ENCODE results near the gene ADO. TPM values are rescaled to one million over a fixed set of nuclear protein-coding genes. Genes with fewer than 3 reads are reported as not detected.

The ADO gene
- total RNA-seq, 1 experiment from 2014 or later, result 29.3 TPM

DNA sequence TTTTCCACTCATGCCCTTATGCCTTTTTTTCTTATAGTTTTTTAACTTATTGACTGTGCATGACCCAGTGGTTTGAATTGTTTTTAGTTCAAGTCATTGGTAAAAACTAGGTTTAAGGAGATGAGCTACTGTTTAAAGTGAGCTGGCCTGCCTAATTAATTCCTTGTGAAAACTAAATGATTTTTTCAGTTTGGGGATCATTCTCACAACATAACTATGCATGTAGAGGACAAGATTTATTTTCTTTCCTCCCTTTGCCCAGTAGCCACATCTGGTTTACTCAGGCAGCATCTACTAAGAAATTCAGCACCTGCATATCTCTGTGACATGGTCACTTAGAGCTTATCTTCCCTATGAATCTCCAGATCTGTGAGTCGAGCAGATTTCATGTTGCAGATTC lies 1.7 kb downstream of the ADO start:
- TF ChIP-seq JAZF1 (CRISPR knock-in tag; IDR thresholded peaks at IDR 0.05), result no peak
- TF ChIP-seq JUN (CRISPR knock-in tag; IDR thresholded peaks at IDR 0.05), result no peak
- TF ChIP-seq, protein P1, sequence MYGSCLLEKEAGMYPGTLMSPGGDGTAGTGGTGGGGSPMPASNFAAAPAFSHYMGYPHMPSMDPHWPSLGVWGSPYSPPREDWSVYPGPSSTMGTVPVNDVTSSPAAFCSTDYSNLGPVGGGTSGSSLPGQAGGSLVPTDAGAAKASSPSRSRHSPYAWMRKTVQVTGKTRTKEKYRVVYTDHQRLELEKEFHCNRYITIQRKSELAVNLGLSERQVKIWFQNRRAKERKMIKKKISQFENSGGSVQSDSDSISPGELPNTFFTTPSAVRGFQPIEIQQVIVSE (CRISPR knock-in tag; IDR thresholded peaks at IDR 0.05; ENCODE audit: borderline replicate concordance), result no peak
- TF ChIP-seq NR1H2 (CRISPR knock-in tag; IDR thresholded peaks at IDR 0.05), result no peak
- no peak for TF ChIP-seq FOXK1 (CRISPR knock-in tag; IDR thresholded peaks at IDR 0.05)
- TF ChIP-seq ZNF423 (CRISPR knock-in tag; IDR thresholded peaks at IDR 0.05), result no peak
- TF ChIP-seq, protein P2, sequence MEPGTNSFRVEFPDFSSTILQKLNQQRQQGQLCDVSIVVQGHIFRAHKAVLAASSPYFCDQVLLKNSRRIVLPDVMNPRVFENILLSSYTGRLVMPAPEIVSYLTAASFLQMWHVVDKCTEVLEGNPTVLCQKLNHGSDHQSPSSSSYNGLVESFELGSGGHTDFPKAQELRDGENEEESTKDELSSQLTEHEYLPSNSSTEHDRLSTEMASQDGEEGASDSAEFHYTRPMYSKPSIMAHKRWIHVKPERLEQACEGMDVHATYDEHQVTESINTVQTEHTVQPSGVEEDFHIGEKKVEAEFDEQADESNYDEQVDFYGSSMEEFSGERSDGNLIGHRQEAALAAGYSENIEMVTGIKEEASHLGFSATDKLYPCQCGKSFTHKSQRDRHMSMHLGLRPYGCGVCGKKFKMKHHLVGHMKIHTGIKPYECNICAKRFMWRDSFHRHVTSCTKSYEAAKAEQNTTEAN (CRISPR knock-in tag; IDR thresholded peaks at IDR 0.05), result no peak
- TF ChIP-seq, protein P3, sequence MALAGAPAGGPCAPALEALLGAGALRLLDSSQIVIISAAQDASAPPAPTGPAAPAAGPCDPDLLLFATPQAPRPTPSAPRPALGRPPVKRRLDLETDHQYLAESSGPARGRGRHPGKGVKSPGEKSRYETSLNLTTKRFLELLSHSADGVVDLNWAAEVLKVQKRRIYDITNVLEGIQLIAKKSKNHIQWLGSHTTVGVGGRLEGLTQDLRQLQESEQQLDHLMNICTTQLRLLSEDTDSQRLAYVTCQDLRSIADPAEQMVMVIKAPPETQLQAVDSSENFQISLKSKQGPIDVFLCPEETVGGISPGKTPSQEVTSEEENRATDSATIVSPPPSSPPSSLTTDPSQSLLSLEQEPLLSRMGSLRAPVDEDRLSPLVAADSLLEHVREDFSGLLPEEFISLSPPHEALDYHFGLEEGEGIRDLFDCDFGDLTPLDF (CRISPR knock-in tag; IDR thresholded peaks at IDR 0.05), result no peak
- TF ChIP-seq, protein P4, sequence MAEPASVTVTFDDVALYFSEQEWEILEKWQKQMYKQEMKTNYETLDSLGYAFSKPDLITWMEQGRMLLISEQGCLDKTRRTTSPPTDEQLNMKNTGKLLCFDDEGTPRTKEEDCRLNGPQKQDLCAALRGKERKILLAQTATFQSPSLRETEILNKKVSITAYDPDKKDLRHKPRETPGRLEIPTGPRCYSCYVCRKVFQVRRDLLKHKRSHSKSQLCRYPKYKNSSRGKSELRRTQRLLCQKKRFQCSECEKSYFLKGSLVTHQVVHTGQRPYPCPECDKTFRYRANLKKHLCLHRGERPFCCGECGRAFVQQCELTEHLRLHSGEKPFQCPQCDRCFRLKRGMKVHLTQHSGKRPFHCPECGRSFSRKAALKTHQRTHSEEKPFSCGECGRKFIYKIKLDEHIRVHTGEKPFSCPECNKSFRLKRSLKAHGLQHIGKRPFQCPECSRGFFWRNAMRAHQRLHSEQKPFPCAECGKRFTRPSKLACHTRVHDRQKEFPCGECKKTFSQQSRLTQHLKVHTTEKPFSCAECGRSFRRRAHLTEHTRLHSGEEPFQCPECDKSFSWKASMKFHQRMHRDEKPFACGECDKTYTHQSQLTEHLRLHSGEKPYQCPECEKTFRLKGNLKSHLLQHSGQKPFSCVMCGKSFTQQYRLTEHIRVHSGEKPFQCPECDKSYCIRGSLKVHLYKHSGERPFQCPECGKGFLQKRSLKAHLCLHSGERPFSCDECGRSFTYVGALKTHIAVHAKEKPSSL (CRISPR knock-in tag; conservative IDR thresholded peaks at IDR 0.05), result no peak
- no peak for TF ChIP-seq ZNF396 (CRISPR knock-in tag; IDR thresholded peaks at IDR 0.05; ENCODE audit: borderline replicate concordance)
- TF ChIP-seq ZNF121 (CRISPR knock-in tag; IDR thresholded peaks at IDR 0.05), result no peak
- Mint-ChIP-seq H3K4me1 (peaks cover 38% of the 10 kb centered on the region), H3K9me3 (no peaks in the 10 kb centered on the region), H3K27me3 (ENCODE audit: low read depth) (0 out of 2 replicates have a peak, but pooled peaks cover 1% of the 10 kb centered on the region), H3K4me3 (peak overlapping the region; percentile 86), H3K27ac (no peak overlapping the region; the same call in 1 of the 2 replicates), H3K36me3 (no peaks in the 10 kb centered on the region)
- ChIA-PET CTCF (interaction anchor here (0.9 to 4.3 kb wide), 2 partner anchors 11 to 196 kb away, joined by 3 to 55 read pairs; partner anchors contain the start of gene EGR2), POLR2A (interaction anchor here (3.6 kb wide), 1 partner anchor 10 kb away, joined by 28 read pairs; the partner anchor contains the start of gene EGR2)
- ATAC-seq, result no peak
- DNase-seq (ENCODE audit: low spot score), result no peak

DNA sequence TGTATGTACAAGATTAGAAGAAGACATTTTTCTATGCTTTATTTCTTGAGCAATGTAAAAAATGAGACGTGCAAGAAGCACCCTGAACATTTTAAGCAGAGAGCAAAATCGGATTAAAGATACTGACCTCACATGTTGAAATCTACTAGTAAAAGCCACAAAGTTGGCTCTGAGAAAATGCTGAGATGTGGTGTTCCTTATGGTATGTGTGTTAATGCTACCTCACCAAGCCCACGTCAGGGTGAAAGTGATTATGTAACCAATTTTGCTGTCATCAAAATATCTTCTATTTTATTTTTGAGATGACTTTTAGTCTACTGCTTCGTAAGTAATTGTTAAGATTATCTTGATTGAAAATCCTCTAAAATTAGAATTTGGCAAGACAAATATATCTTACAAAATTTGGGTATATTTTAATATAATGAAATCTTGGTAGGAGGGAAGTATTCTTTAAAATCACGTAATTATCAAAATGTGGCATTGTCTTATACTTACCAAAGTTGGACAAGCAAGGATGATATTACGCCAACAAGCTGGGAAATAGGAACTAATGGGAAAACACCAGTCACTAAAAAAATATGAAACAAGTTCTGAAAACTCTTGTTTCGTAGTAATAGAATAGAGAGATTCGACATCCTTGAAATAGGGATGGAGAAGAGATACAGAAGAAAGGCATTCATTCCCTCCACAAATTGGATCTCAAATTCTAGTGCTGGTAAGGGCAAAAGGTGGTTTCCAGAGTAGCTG lies 5.8 kb downstream of the ADO start:
- Mint-ChIP-seq H3K27me3 (ENCODE audit: low read depth) (peaks cover 40% of the 10 kb centered on the region), H3K4me3 (no peak overlapping the region), H3K9me3 (no peaks in the 10 kb centered on the region), H3K4me1 (peaks cover 29% of the 10 kb centered on the region), H3K27ac (no peak overlapping the region), H3K36me3 (no peaks in the 10 kb centered on the region)
- POLR2A ChIA-PET, result no interaction called here
- no peak for ATAC-seq
- TF ChIP-seq, protein P1 (CRISPR knock-in tag; IDR thresholded peaks at IDR 0.05; ENCODE audit: borderline replicate concordance), result no peak
- CTCF ChIA-PET, result interaction anchor here (1.6 kb wide), 1 partner anchor 200 kb away, joined by 4 read pairs; no protein-coding TSS in a partner anchor
- no peak for DNase-seq (ENCODE audit: low spot score)

DNA sequence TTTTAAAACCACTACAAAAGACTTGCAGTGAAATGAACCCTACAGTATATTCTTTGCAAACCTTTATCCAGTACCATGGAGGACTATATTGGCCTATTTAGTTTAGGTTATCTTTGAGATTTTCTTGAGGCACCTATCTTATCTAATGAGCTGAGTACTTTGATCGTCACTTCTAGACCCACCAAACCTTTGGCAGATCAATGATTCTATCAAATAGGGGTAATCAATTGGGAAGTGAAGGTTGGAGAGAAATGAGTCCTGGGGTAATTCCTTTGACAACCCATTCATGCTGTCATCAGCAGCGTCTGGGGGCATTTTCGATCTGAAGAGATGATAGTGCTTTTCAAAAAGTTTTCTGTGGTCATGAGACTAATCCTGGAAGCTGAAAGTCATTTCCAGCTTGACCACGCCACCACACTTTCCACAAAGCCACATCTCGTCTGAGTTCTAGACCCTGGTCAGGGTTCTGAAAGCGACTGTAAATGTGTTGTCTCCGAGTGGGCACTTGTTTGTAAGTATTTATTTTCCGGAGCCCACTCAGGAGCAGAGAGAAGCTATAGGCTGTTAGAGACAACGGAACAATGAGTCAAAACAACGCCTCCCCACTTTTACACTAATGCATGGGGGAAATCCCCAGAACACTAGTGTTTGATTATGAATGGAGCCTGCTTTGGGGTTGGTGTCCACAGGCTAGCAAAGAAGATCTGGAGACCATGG lies 6.8 kb downstream of the ADO start:
- H3K4me3 Mint-ChIP-seq, result no peak overlapping the region
- no peak overlapping the region for H3K27ac Mint-ChIP-seq
- CTCF ChIA-PET, result interaction anchor here (0.6 to 1.6 kb wide), 2 partner anchors 9 to 201 kb away, joined by 3 to 4 read pairs; no protein-coding TSS in a partner anchor
- no peaks in the 10 kb centered on the region for H3K36me3 Mint-ChIP-seq
- peaks cover 49% of the 10 kb centered on the region for H3K27me3 Mint-ChIP-seq (ENCODE audit: low read depth)
- no peaks in the 10 kb centered on the region for H3K9me3 Mint-ChIP-seq
- no peak for ATAC-seq
- peaks cover 33% of the 10 kb centered on the region for H3K4me1 Mint-ChIP-seq
- DNase-seq (ENCODE audit: low spot score), result no peak
- POLR2A ChIA-PET, result no interaction called here
- TF ChIP-seq MXD4 (CRISPR knock-in tag; IDR thresholded peaks at IDR 0.05; ENCODE audit: borderline replicate concordance) (no peak), ZBTB21 (CRISPR knock-in tag; IDR thresholded peaks at IDR 0.05; ENCODE audit: borderline replicate concordance) (no peak), ELF4 (CRISPR knock-in tag; IDR thresholded peaks at IDR 0.05; ENCODE audit: low read depth) (no peak), MYBL2 (CRISPR knock-in tag; IDR thresholded peaks at IDR 0.05) (no peak)
- TF ChIP-seq, protein P2 (CRISPR knock-in tag; IDR thresholded peaks at IDR 0.05), result no peak

Measured in WTC11 (cell line).